OCI-LY7 (cell line): Measurements from ENCODE around the gene RBM28. TPM values are rescaled to one million over a fixed set of nuclear protein-coding genes. Genes with fewer than 3 reads are reported as not detected.

Experiments used
- BruUV-seq: library from RNA; stranded (reverse); fragments of 400-500 nt; replicated peaks from 2 replicates; lab custom pipeline; 2021; lab: Mats Ljungman, UMichigan
- CTCF ChIA-PET: fragments of 300-600 bp; sonication (Branson Sonifier 250); formaldehyde crosslinking; loops from one replicate; lab custom pipeline; 2022; ENCODE audit warnings: antibody characterized with exemption; ENCODE audit not compliant: unreplicated experiment; lab: Charles Lee
- POLR2A ChIA-PET: fragments of 300-600 bp; sonication (Branson Sonifier 250); formaldehyde crosslinking; loops from one replicate; lab custom pipeline; 2022; ENCODE audit warnings: antibody characterized with exemption; lab: Charles Lee
- DNase-seq: peaks from one replicate; pipeline ENCODE4 v3.0.0-alpha.2; 2015; ENCODE audit warnings: low spot score
- H2AFZ ChIP-seq: fragments of 200-600 bp; sonication (generic), shearing (Covaris generic); 2 replicates; pipeline ENCODE4 v1.6.1; 2014; ENCODE audit warnings: mild to moderate bottlenecking, antibody characterized with exemption, low read length, moderate library complexity
- H3K27ac ChIP-seq: fragments of 200-600 bp; sonication (generic); 2 replicates; pipeline ENCODE4 v1.5.1; 2014; ENCODE audit warnings: mixed run types, low read depth, mild to moderate bottlenecking, moderate library complexity, low read length, inconsistent platforms; ENCODE audit not compliant: poor library complexity, severe bottlenecking
- H3K36me3 ChIP-seq: fragments of 200-600 bp; sonication (generic); 2 replicates; pipeline ENCODE4 v1.6.1; 2014; ENCODE audit warnings: mild to moderate bottlenecking, antibody characterized with exemption, low read length, moderate library complexity, mixed read lengths; ENCODE audit not compliant: insufficient read depth
- H3K4me1 ChIP-seq: fragments of 200-600 bp; sonication (generic); 2 replicates; pipeline ENCODE4 v1.5.1; 2014; ENCODE audit warnings: mild to moderate bottlenecking, low read length; ENCODE audit not compliant: insufficient read depth, poor library complexity, severe bottlenecking
- H3K4me2 ChIP-seq: fragments of 200-600 bp; sonication (generic); 2 replicates; pipeline ENCODE4 v1.6.1; 2014; ENCODE audit warnings: mild to moderate bottlenecking, low read length
- H3K4me3 ChIP-seq: fragments of 200-600 bp; sonication (generic); 2 replicates; pipeline ENCODE4 v1.5.1; 2014; ENCODE audit warnings: mild to moderate bottlenecking, low read depth, low read length; ENCODE audit not compliant: poor library complexity, severe bottlenecking
- H3K79me2 ChIP-seq: fragments of 200-600 bp; sonication (generic); 2 replicates; pipeline ENCODE4 v1.6.1; 2016; ENCODE audit warnings: low read depth, mild to moderate bottlenecking, low read length, moderate library complexity, mixed read lengths; ENCODE audit not compliant: insufficient read depth
- H3K9me2 ChIP-seq: fragments of 200-600 bp; sonication (generic); 2 replicates; pipeline ENCODE4 v1.6.1; 2016; ENCODE audit warnings: mild to moderate bottlenecking, low read length, mixed read lengths; ENCODE audit not compliant: insufficient read depth
- H3K9me3 ChIP-seq: fragments of 200-600 bp; sonication (generic); 2 replicates; pipeline ENCODE4 v1.6.1; 2014; ENCODE audit warnings: mild to moderate bottlenecking, mixed run types, low read length, mixed read lengths
- H4K20me1 ChIP-seq: fragments of 200-600 bp; sonication (generic); 2 replicates; pipeline ENCODE4 v1.6.1; 2014; ENCODE audit warnings: mild to moderate bottlenecking, antibody characterized with exemption, low read length, moderate library complexity, mixed read lengths; ENCODE audit not compliant: insufficient read depth
- CTCF ChIP-seq: fragments of 200-600 bp; sonication (generic); conservative IDR thresholded peaks from 2 replicates; pipeline ENCODE4 v1.5.1; 2014; ENCODE audit warnings: mild to moderate bottlenecking, antibody characterized with exemption, low read length, moderate library complexity, mixed read lengths
- EZH2phosphoT487 ChIP-seq: fragments of 200-600 bp; sonication (generic); IDR thresholded peaks from 2 replicates; pipeline ENCODE4 v1.6.1; 2018; ENCODE audit warnings: low read depth, borderline replicate concordance, mild to moderate bottlenecking, mixed run types, antibody characterized with exemption, low read length, moderate library complexity, mixed read lengths
- intact Hi-C: fragments of 100-400 bp; cut with micrococcal nuclease; formaldehyde crosslinking; loops from one replicate; pipeline ENCODE4 v1.10.0; 2022; ENCODE audit not compliant: unreplicated experiment
- total RNA-seq, 2 experiments: library from RNA; depleted of rRNA in 1 of 2; stranded (reverse); fragments of >200 nt in 1 of 2; shearing (Covaris generic) in 1 of 2; gene quantifications; 2 replicates each; pipeline ENCODE4 v1.2.3, GENCODE V29; 2014 to 2022

The RBM28 gene
- total RNA-seq, 2 experiments from 2014 or later: 35.6 to 70.0 TPM

GRCh38 chr7:128370491-128370890 lies 26.8 kb upstream of the RBM28 start:
- no peak for TF ChIP-seq CTCF
- no peak for TF ChIP-seq EZH2phosphoT487
- Histone ChIP-seq H3K4me1 (no peaks in the 10 kb centered on the region), H3K27ac (no peak overlapping the region), H3K36me3 (no peaks in the 10 kb centered on the region), H3K4me3 (no peak overlapping the region), H4K20me1 (no peaks in the 10 kb centered on the region), H3K79me2 (no peaks in the 10 kb centered on the region), H2AFZ (no peak overlapping the region), H3K9me2 (no peaks in the 10 kb centered on the region), H3K4me2 (no peak overlapping the region), H3K9me3 (no peaks in the 10 kb centered on the region)
- intact Hi-C loops: no loop called here
- BruUV-seq: no TSS peak
- ChIA-PET POLR2A (interaction anchor here (0.7 kb wide), 1 partner anchor 22 kb away, joined by 3 read pairs; no protein-coding TSS in a partner anchor), CTCF (no interaction called here)
- no peak for DNase-seq

GRCh38 chr7:128366986-128367385 lies 23.3 kb upstream of the RBM28 start:
- CTCF ChIA-PET: no interaction called here
- intact Hi-C loops: no loop called here
- Histone ChIP-seq H3K36me3 (no peaks in the 10 kb centered on the region), H3K9me2 (no peaks in the 10 kb centered on the region), H4K20me1 (no peaks in the 10 kb centered on the region), H3K4me1 (no peaks in the 10 kb centered on the region), H3K4me2 (no peak overlapping the region), H2AFZ (no peak overlapping the region), H3K79me2 (no peaks in the 10 kb centered on the region), H3K4me3 (no peak overlapping the region), H3K27ac (no peak overlapping the region), H3K9me3 (no peaks in the 10 kb centered on the region)
- BruUV-seq: no TSS peak
- POLR2A ChIA-PET: no interaction called here
- TF ChIP-seq CTCF: no peak
- TF ChIP-seq EZH2phosphoT487: no peak
- DNase-seq: no peak

GRCh38 chr7:128366300-128366699 lies 22.6 kb upstream of the RBM28 start:
- DNase-seq: no peak
- intact Hi-C loops: no loop called here
- no peaks in the 10 kb centered on the region for H3K9me2 ChIP-seq
- ChIA-PET CTCF (no interaction called here), POLR2A (no interaction called here)
- TF ChIP-seq CTCF: no peak
- TF ChIP-seq EZH2phosphoT487: no peak
- H3K27ac ChIP-seq: no peak overlapping the region
- H3K9me3 ChIP-seq: no peaks in the 10 kb centered on the region
- no peaks in the 10 kb centered on the region for H3K4me1 ChIP-seq
- no peak overlapping the region for H3K4me2 ChIP-seq
- H3K36me3 ChIP-seq: no peaks in the 10 kb centered on the region
- H3K4me3 ChIP-seq: no peak overlapping the region
- BruUV-seq: no TSS peak
- no peaks in the 10 kb centered on the region for H4K20me1 ChIP-seq
- no peaks in the 10 kb centered on the region for H3K79me2 ChIP-seq
- H2AFZ ChIP-seq: no peak overlapping the region
